Ishikawa (cell line): Measurements from ENCODE around the gene ADCY7.

Experiments
- CEBPB ChIP-seq: IDR thresholded peaks from 2 replicates; pipeline ENCODE4 v1.6.1; 2012
- CREB1 ChIP-seq: IDR thresholded peaks from 2 replicates; pipeline ENCODE4 v1.6.1; 2012; ENCODE audit warnings: low read depth
- EGR1 ChIP-seq: IDR thresholded peaks from 2 replicates; pipeline ENCODE4 v1.6.1; 2012
- EP300 ChIP-seq: IDR thresholded peaks from 2 replicates; pipeline ENCODE4 v1.6.1; 2012; ENCODE audit warnings: borderline replicate concordance
- FOXM1 ChIP-seq: IDR thresholded peaks from 2 replicates; pipeline ENCODE4 v1.6.1; 2012; ENCODE audit warnings: low read depth, borderline replicate concordance
- NFIC ChIP-seq: IDR thresholded peaks from 2 replicates; pipeline ENCODE4 v1.6.1; 2012
- RAD21 ChIP-seq: IDR thresholded peaks from 2 replicates; pipeline ENCODE4 v1.6.1; 2012; ENCODE audit warnings: low read depth
- REST ChIP-seq: IDR thresholded peaks from 2 replicates; pipeline ENCODE4 v1.6.1; 2012; ENCODE audit warnings: low read depth, mild to moderate bottlenecking
- TAF1 ChIP-seq: IDR thresholded peaks from 2 replicates; pipeline ENCODE4 v1.6.1; 2012; ENCODE audit warnings: low read depth, mild to moderate bottlenecking
- TCF12 ChIP-seq: IDR thresholded peaks from 2 replicates; pipeline ENCODE4 v1.6.1; 2012; ENCODE audit warnings: low read depth
- TEAD4 ChIP-seq: IDR thresholded peaks from 2 replicates; pipeline ENCODE4 v1.6.1; 2012
- USF1 ChIP-seq: IDR thresholded peaks from 2 replicates; pipeline ENCODE4 v1.6.1; 2012
- YY1 ChIP-seq: IDR thresholded peaks from 2 replicates; pipeline ENCODE4 v1.6.1; 2012; ENCODE audit warnings: low read depth
- ZBTB7A ChIP-seq: IDR thresholded peaks from 2 replicates; pipeline ENCODE4 v1.6.1; 2012; ENCODE audit warnings: low read depth
- TF ChIP-seq, protein P1 (sequence below): IDR thresholded peaks from 2 replicates; pipeline ENCODE4 v1.6.1; 2012

The ADCY7 gene

DNA sequence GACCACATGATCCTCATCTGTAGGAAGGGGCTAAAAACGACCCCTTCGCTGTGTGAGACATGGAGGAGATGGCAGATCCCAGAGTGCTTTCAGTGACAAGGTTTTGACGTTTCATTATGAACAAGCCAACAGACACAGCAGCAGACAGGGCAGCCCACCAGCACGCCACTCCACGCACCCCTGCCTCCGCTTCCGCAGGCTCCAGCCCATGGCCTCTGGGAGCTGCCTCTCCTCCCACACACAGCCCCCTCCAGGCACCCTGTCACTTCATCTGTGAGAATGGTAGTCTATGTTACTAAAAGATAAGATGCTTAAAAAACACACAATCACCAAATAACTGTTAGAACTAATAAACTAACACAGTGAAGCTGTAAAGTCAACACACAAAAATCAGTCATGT is 12.3 kb upstream of the ADCY7 start:
- TF ChIP-seq RAD21: no peak
- no peak for TF ChIP-seq ZBTB7A
- TF ChIP-seq TAF1: no peak
- no peak for TF ChIP-seq CEBPB
- TF ChIP-seq USF1: no peak
- TF ChIP-seq EGR1: no peak
- TF ChIP-seq REST: no peak
- TF ChIP-seq FOXM1: no peak
- no peak for TF ChIP-seq TCF12
- no peak for TF ChIP-seq NFIC
- no peak for TF ChIP-seq TEAD4
- no peak for TF ChIP-seq CREB1
- TF ChIP-seq, protein P1, sequence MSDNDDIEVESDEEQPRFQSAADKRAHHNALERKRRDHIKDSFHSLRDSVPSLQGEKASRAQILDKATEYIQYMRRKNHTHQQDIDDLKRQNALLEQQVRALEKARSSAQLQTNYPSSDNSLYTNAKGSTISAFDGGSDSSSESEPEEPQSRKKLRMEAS: no peak
- TF ChIP-seq YY1: no peak
- no peak for TF ChIP-seq EP300

DNA sequence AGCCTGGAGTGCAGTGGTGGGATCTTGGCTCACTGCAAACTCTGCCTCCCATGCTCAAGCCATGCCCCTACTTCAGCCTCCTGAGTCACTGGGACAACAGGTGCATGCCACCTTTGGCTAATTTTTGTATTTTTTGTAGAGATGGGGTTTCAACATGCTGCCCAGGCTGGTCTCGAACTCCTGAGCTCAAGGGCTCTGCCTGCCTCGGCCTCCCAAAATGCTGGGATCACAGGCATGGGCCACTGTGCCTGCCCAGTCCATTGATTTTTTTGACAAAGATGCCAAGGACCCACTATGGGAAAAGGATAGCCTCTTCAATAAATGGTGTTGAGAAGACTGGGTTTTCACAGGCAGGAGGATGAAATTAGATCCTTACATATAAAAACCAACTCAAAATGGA is 10.8 kb upstream of the ADCY7 start:
- TF ChIP-seq REST: no peak

DNA sequence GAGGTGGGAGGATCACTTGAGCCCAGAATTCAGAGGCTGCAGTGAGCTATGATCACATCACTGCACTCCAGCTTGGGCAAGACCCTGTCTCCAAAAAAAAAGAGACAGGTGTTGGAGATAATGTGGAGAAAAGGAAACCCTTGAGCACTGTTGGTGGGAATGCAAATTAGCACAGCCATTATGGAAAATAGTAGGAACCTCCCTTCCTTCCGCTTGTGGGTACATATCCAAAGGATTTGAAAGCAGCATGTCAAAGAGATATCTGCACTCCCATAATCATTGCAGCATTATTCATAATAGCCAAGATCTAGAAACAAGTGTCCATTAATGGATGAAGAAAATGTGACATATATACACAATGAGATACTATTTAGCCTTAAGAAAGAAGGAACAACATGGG is 9.7 kb upstream of the ADCY7 start:
- TF ChIP-seq NFIC: no peak
- no peak for TF ChIP-seq EGR1
- no peak for TF ChIP-seq CEBPB
- TF ChIP-seq REST: no peak
- no peak for TF ChIP-seq CREB1
- no peak for TF ChIP-seq YY1
- TF ChIP-seq TEAD4: no peak
- no peak for TF ChIP-seq TCF12
- no peak for TF ChIP-seq RAD21
- TF ChIP-seq, protein P1: no peak
- TF ChIP-seq USF1: no peak
- TF ChIP-seq ZBTB7A: no peak
- TF ChIP-seq TAF1: no peak
- TF ChIP-seq EP300: no peak
- TF ChIP-seq FOXM1: no peak

GRCh38 chr16:50257876-50258275 is 8.5 kb upstream of the ADCY7 start:
- TF ChIP-seq RAD21 (no peak), USF1 (no peak), EP300 (no peak), CREB1 (no peak), EGR1 (no peak), REST (no peak), NFIC (no peak), YY1 (no peak), TCF12 (no peak), TEAD4 (no peak), FOXM1 (no peak)
- TF ChIP-seq, protein P1: no peak
